Liver (tissue), 9 donors: ENCODE data around the gene PHTF2. TPM values are rescaled to one million over a fixed set of nuclear protein-coding genes. Genes with fewer than 3 reads are reported as not detected.
"Not testable (repeated sequence)": the region's sequence is repeated elsewhere in the genome, so short reads cannot be mapped to it uniquely, and the experiment has no call there.

Experiments
- DNase-seq: peaks from one replicate; pipeline ENCODE4 v3.0.0-alpha.2; 2017; ENCODE audit warnings: low spot score
- H3K27ac ChIP-seq, 2 donors: one replicate each; pipeline ENCODE4 v1.7.0; 2013; ENCODE audit warnings: inconsistent platforms in 2 of 2, low read length in 2 of 2, control low read depth in 1 of 2, low read depth in 1 of 2, mild to moderate bottlenecking in 1 of 2
- H3K27me3 ChIP-seq, 4 donors: one replicate each; pipeline versions ENCODE4 v1.6.1 to v1.7.0; 2013; ENCODE audit warnings: low read length in 3 of 4, inconsistent platforms in 1 of 4, mild to moderate bottlenecking in 1 of 4, moderate library complexity in 1 of 4; ENCODE audit not compliant: control insufficient read depth in 4 of 4, insufficient read depth in 4 of 4
- H3K36me3 ChIP-seq, 4 donors: one replicate each; pipeline versions ENCODE4 v1.6.1 to v1.7.0; 2013; ENCODE audit warnings: low read length in 3 of 4, mild to moderate bottlenecking in 3 of 4, low read depth in 1 of 4, moderate library complexity in 1 of 4; ENCODE audit not compliant: control insufficient read depth in 4 of 4, insufficient read depth in 3 of 4
- H3K4me1 ChIP-seq, 4 donors: one replicate each; pipeline versions ENCODE4 v1.6.1 to v1.7.0; 2013; ENCODE audit warnings: low read length in 3 of 4, mild to moderate bottlenecking in 3 of 4, moderate library complexity in 1 of 4; ENCODE audit not compliant: control insufficient read depth in 4 of 4, insufficient read depth in 4 of 4
- H3K4me3 ChIP-seq, 3 donors: one replicate each; pipeline versions ENCODE4 v1.6.1 to v1.7.0; 2013; ENCODE audit warnings: low read length in 3 of 3, control low read depth in 1 of 3, low read depth in 1 of 3, mild to moderate bottlenecking in 1 of 3
- H3K9ac ChIP-seq, 2 donors: one replicate each; pipeline ENCODE4 v1.7.0; 2013; ENCODE audit warnings: low read length in 2 of 2, mild to moderate bottlenecking in 2 of 2, moderate library complexity in 2 of 2, control low read depth in 1 of 2, low read depth in 1 of 2
- H3K9me3 ChIP-seq, 4 donors: one replicate each; pipeline versions ENCODE4 v1.6.1 to v1.7.0; 2013; ENCODE audit warnings: low read length in 3 of 4; ENCODE audit not compliant: control insufficient read depth in 4 of 4
- ATF3 ChIP-seq: IDR thresholded peaks from 2 replicates; pipeline ENCODE4 v1.6.1; 2016; ENCODE audit warnings: antibody characterized with exemption
- CTCF ChIP-seq: fragments of 150-350 bp; IDR thresholded peaks from 2 replicates; pipeline ENCODE4 v1.5.1; 2017; ENCODE audit warnings: improper control_type of control experiment, low read depth, low read length; ENCODE audit not compliant: missing input control
- EGR1 ChIP-seq, 2 donors: IDR thresholded peaks; 2 replicates each; pipeline ENCODE4 v1.6.1; 2016 to 2018; ENCODE audit warnings: antibody characterized with exemption in 2 of 2, low read depth in 2 of 2
- FOXA1 ChIP-seq: IDR thresholded peaks from 2 replicates; pipeline ENCODE4 v1.6.1; 2016; ENCODE audit warnings: antibody characterized with exemption
- FOXA2 ChIP-seq: IDR thresholded peaks from 2 replicates; pipeline ENCODE4 v1.6.1; 2016; ENCODE audit warnings: antibody characterized with exemption
- GABPA ChIP-seq, 2 donors: IDR thresholded peaks in 1 of 2; conservative IDR thresholded peaks in 1 of 2; 2 replicates each; pipeline ENCODE4 v1.6.1; 2016; ENCODE audit warnings: antibody characterized with exemption in 2 of 2, mild to moderate bottlenecking in 1 of 2, moderate library complexity in 1 of 2
- HNF4A ChIP-seq, 2 donors: conservative IDR thresholded peaks; 2 replicates each; pipeline ENCODE4 v1.6.1; 2016; ENCODE audit warnings: antibody characterized with exemption in 2 of 2, mild to moderate bottlenecking in 2 of 2
- HNF4G ChIP-seq: IDR thresholded peaks from 2 replicates; pipeline ENCODE4 v1.6.1; 2016; ENCODE audit warnings: antibody characterized with exemption
- JUND ChIP-seq, 2 donors: IDR thresholded peaks; 2 replicates each; pipeline ENCODE4 v1.6.1; 2016; ENCODE audit warnings: antibody characterized with exemption in 2 of 2
- MAX ChIP-seq: IDR thresholded peaks from 2 replicates; pipeline ENCODE4 v1.6.1; 2016; ENCODE audit warnings: antibody characterized with exemption
- NR2F2 ChIP-seq: IDR thresholded peaks from 2 replicates; pipeline ENCODE4 v1.6.1; 2016; ENCODE audit warnings: antibody characterized with exemption
- RAD21 ChIP-seq, 2 donors: IDR thresholded peaks; 2 replicates each; pipeline ENCODE4 v1.6.1; 2016; ENCODE audit warnings: antibody characterized with exemption in 2 of 2, mild to moderate bottlenecking in 2 of 2
- REST ChIP-seq: IDR thresholded peaks from 2 replicates; pipeline ENCODE4 v1.6.1; 2016; ENCODE audit warnings: antibody characterized with exemption, mild to moderate bottlenecking
- RXRA ChIP-seq, 2 donors: IDR thresholded peaks; 2 replicates each; pipeline ENCODE4 v1.6.1; 2017 to 2018; ENCODE audit warnings: antibody characterized with exemption in 2 of 2, mild to moderate bottlenecking in 1 of 2
- SP1 ChIP-seq: IDR thresholded peaks from 2 replicates; pipeline ENCODE4 v1.6.1; 2018; ENCODE audit warnings: antibody characterized with exemption, mild to moderate bottlenecking
- TAF1 ChIP-seq: conservative IDR thresholded peaks from 2 replicates; pipeline ENCODE4 v1.6.1; 2016; ENCODE audit warnings: antibody characterized with exemption, mild to moderate bottlenecking
- YY1 ChIP-seq: IDR thresholded peaks from 2 replicates; pipeline ENCODE4 v1.6.1; 2016; ENCODE audit warnings: antibody characterized with exemption, mild to moderate bottlenecking
- ZBTB33 ChIP-seq: IDR thresholded peaks from 2 replicates; pipeline ENCODE4 v1.6.1; 2016; ENCODE audit warnings: antibody characterized with exemption
- WGBS: extraction: QIAGEN DNeasy Blood & Tissue Kit; methylation state at CpG from one replicate; pipeline ENCODE4 v1.1.7; 2013; 5-methylcytosine and 5-hydroxymethylcytosine counted together
- polyA plus RNA-seq, 2 donors: library from polyadenylated mRNA; stranded (reverse) in 1 of 2; unstranded in 1 of 2; fragments of 200-250 nt in 1 of 2; fragments of >200 nt in 1 of 2; fragmentation: Nextera tagmentation in 1 of 2; extraction: Ambion mirVana in 1 of 2; gene quantifications; one replicate each; pipeline versions ENCODE4 v1.2.1 to v1.2.3, GENCODE V29; 2013 to 2015
- total RNA-seq, 2 donors: library from RNA; depleted of rRNA; stranded (reverse); fragments of >200 nt; gene quantifications; one replicate each; pipeline ENCODE4 v1.2.3, GENCODE V29; 2014
- donor health status: healthy.
- donor health status: healthy.
- donor health status: healthy.
- donor health status: healthy.
- donor health status: healthy.

The PHTF2 gene
- total and polyA plus RNA-seq, 4 donors: 2.2 to 7.3 (median 4.7) TPM

GRCh38 chr7:77995717-77996116, 197.1 kb downstream of the PHTF2 start:
- Histone ChIP-seq H3K36me3 (no peaks in the 10 kb centered on the region), H3K27me3 (no peaks in the 10 kb centered on the region), H3K27ac (no peak overlapping the region), H3K4me1 (no peaks in the 10 kb centered on the region), H3K9me3 (no peaks in the 10 kb centered on the region), H3K9ac (no peak overlapping the region), H3K4me3 (no peak overlapping the region)
- WGBS: 73% methylated on average over 6 of the region's 6 CpGs
- TF ChIP-seq ZBTB33 (no peak), RXRA (IDR thresholded peaks at IDR 0.05) (no peak), FOXA1 (no peak), SP1 (no peak), HNF4G (no peak), GABPA (IDR thresholded peaks at IDR 0.05 in 1 of 2, conservative IDR thresholded peaks at IDR 0.05 in 1 of 2) (no peak), TAF1 (no peak), RAD21 (IDR thresholded peaks at IDR 0.05) (no peak), YY1 (no peak)
- no peak for DNase-seq

- WGBS: 88% methylated on average over 3 of the region's 3 CpGs
- not testable (repeated sequence) for H3K9ac ChIP-seq, H3K4me1 ChIP-seq, H3K36me3 ChIP-seq, H3K27me3 ChIP-seq, H3K4me3 ChIP-seq, H3K27ac ChIP-seq, DNase-seq, H3K9me3 ChIP-seq
Measured at GRCh38 chr7:77999168-77999567, 200.6 kb downstream of the PHTF2 start.

GRCh38 chr7:78002021-78002420, 203.4 kb downstream of the PHTF2 start:
- Histone ChIP-seq H3K9me3 (no peaks in the 10 kb centered on the region), H3K4me3 (no peak overlapping the region), H3K36me3 (no peaks in the 10 kb centered on the region), H3K27me3 (no peaks in the 10 kb centered on the region), H3K27ac (no peak overlapping the region), H3K4me1 (no peaks in the 10 kb centered on the region), H3K9ac (no peak overlapping the region)
- no peak for TF ChIP-seq SP1
- no peak for TF ChIP-seq RXRA (IDR thresholded peaks at IDR 0.05)
- TF ChIP-seq TAF1: no peak
- TF ChIP-seq ZBTB33: no peak
- no peak for TF ChIP-seq MAX
- no peak for TF ChIP-seq YY1
- no peak for TF ChIP-seq GABPA (IDR thresholded peaks at IDR 0.05 in 1 of 2, conservative IDR thresholded peaks at IDR 0.05 in 1 of 2)
- TF ChIP-seq FOXA1: no peak
- TF ChIP-seq HNF4G: no peak
- no peak for TF ChIP-seq EGR1 (IDR thresholded peaks at IDR 0.05; ENCODE audit: low read depth in 2 of 2)
- TF ChIP-seq FOXA2: no peak
- no peak for TF ChIP-seq REST
- TF ChIP-seq JUND (IDR thresholded peaks at IDR 0.05): no peak
- no peak for TF ChIP-seq RAD21 (IDR thresholded peaks at IDR 0.05)
- TF ChIP-seq HNF4A (conservative IDR thresholded peaks at IDR 0.05): no peak
- no peak for TF ChIP-seq NR2F2
- TF ChIP-seq CTCF: no peak
- no peak for TF ChIP-seq ATF3
- DNase-seq: no peak
- WGBS: 77% methylated on average over 3 of the region's 3 CpGs
